HG03469 (cell line): ENCODE data around the gene CXCL10.

ENCODE experiments used
- ATAC-seq: cut with Tn5 transposase; IDR thresholded peaks from one replicate; pipeline ENCODE4 v1.9.1; 2021; ENCODE audit warnings: mild to moderate bottlenecking, moderate library complexity, moderate number of reproducible peaks; ENCODE audit not compliant: unreplicated experiment

CXCL10 gene

DNA sequence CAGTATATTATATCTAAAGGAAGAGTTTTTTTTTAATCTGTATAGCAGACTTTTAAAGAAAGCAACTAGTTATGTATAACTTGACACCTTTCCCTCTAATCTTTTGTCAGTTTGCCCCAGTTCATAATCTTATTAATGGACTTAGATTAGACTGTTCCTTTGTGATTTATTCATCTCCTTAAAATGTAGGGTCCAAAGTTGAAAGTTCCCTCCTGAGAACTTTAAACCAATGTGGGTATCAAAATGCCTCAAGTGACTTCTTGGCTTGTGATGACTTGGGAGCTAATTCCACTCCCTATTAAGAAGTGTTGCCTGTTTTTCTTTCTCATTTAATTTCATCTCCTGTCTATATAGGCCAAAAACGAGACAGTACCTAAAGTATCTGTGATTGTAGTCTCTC is 26.2 kb downstream of the CXCL10 start:
- no peak for ATAC-seq

DNA sequence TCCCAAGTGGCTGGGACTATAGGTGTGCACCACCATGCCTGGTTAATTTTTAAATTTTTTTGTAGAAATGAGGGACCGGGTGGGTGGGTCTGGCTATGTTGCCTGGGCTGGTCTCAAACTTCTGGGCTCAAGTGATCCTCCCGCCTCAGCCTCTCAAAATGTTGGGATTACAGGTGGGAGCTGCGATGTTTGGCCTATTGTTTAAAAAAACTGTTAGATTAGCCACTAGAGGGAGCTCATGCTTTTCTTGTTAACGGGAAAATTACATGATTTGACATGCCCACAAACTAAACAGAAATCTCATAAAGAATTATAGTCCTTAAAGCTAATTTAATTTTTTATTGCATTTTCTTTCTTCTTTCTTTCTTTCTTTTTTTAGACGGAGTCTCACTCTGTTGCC is 27.6 kb downstream of the CXCL10 start:
- no peak for ATAC-seq

DNA sequence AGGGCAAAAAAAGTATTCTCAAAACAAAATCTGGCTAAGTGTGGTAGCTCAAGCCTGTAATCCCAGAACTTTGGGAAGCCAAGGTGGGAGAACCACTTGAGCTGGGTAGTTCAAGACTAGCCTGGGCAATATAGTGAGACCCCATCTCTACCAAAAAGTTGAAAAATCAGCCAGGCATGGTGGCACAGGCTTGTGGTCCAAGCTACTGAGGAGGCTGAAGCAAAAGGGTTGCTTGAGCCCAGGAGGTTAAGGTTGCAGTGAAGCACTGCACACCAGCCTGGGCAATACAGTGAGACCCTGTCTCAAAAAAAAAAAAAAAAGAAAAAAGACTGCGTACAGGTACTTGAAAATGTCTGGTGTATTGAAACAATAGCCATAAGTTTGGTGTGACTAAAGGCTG is 30.8 kb downstream of the CXCL10 start:
- ATAC-seq = no peak

DNA sequence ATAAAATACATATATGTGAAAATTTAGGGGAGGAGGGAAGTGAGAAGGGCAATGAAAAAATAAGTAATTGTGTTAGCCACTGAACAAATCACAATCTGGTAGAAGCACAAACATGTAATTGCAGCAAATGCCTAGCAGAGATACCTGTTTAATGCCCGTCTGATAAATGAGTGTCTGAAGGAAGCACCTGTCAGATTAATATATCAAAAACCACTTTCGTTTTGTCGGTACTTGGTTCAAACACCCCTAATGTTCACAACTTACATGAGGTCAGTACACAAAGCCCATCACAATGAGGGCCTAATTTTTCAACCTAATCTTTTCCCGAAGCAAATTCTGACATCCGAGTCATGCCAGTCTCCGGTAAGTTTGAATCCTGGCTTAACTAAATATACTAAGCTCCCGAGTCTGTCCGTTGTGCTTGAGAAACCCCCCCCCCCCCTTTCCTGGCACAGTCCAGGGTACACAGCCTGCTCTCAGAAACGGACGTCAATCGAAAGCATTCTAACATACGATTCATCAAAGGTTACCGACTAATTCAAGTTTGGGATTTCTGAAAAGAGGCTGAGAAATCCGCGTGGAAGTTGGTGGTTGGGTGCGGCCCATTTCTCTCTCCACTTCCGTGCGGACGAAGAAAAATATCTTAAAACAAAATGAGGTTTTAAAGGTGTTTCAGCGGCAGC is 33.3 kb downstream of the CXCL10 start:
- no peak for ATAC-seq

DNA sequence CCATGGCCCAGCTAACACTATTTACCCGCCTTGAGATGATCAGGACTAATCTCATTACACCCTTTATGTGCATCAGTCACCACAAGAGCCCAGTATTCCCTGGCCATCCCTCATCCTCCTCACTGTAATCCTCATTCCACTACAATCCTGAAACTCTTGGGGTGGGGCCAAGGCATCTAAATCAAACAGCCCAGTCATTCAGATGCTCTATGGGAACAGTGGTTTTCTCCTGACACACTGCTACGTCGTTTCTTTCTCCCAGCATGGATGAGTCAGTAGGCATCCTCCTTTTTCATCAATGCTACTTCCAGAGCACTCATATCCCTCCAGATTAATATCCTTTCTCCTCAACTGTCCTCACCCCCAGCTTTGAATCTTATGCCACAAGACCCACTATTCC is 38.2 kb downstream of the CXCL10 start:
- no peak for ATAC-seq

DNA sequence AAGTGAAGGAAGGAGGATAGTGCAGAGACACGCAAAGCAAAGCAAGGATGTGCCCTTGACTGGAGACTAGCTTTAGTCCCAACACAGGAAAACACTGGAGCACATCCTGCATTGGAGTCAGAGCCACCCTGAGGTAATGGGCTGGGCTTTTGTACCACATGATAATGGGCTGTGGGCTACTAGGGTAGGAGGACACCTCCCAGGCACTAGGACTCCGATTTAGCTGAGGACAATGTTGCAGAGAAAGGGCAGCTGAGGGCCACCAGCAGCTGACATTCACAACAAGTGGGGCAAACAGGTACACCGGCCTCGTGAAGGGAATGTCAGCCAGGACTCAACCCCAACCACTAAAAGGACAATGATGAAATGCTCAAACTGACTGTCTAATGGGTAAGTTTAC is 42.7 kb downstream of the CXCL10 start:
- ATAC-seq = no peak

DNA sequence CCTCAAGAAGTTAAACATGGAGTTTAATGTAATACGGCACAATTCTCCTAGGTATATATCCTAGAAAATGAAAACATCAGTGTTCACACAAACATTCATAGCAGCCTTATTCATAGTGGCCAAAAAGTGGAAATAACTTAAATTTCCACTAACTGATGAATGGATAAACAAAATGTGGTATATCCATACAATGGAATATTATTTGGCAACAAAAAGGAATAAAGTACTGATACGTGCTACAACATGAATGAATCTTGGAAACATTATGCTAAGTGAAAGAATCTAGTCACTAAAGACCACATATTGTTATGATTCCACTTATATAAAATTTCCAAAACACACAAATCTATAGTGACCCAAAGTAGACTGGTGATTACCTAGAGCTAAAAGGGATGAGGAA is 47.1 kb downstream of the CXCL10 start:
- ATAC-seq = no peak

DNA sequence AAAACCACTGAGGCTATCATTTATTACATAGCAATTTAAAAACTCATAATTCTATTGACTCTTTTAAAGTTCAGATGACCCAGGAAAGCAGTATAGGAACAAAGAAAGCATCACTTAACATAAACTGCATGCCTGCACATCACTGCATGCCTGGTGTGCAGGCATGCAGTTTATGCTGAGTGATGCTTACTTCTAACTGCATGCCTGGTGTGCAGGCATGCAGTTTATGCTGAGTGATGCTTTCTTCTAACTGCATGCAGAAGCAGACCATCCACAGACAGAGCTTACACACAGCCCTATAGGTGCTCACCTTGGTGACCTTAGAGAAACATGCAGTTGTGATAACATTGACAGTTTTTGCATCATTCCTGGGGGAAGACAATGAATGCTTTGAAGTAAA is 49.5 kb downstream of the CXCL10 start:
- no peak for ATAC-seq
